HG03045 (cell line): ENCODE results near the gene LDLRAD3.

Experiments used
- ATAC-seq: cut with Tn5 transposase; IDR thresholded peaks from one replicate; pipeline ENCODE4 v1.9.1; 2021; ENCODE audit warnings: mild to moderate bottlenecking, moderate library complexity; ENCODE audit not compliant: unreplicated experiment

The LDLRAD3 gene

GRCh38 chr11:35924811-35925210 is 19.1 kb upstream of the LDLRAD3 start:
- no peak for ATAC-seq

GRCh38 chr11:35927104-35927503 is 16.8 kb upstream of the LDLRAD3 start:
- no peak for ATAC-seq

- ATAC-seq: no peak
Measured at GRCh38 chr11:35927682-35928081, 16.2 kb upstream of the LDLRAD3 start.

GRCh38 chr11:35928688-35929395 is 15.0 kb upstream of the LDLRAD3 start:
- ATAC-seq: no peak

- ATAC-seq: no peak
Measured at GRCh38 chr11:35930466-35930865, 13.4 kb upstream of the LDLRAD3 start.

- no peak for ATAC-seq
Measured at GRCh38 chr11:35932121-35932520, 11.7 kb upstream of the LDLRAD3 start.

- no peak for ATAC-seq
Measured at GRCh38 chr11:35932681-35933319, 11.1 kb upstream of the LDLRAD3 start.

- ATAC-seq: no peak
Measured at GRCh38 chr11:35933320-35933871, 10.5 kb upstream of the LDLRAD3 start.

- ATAC-seq: no peak
Measured at GRCh38 chr11:35934271-35934670, 9.6 kb upstream of the LDLRAD3 start.

- no peak for ATAC-seq
Measured at GRCh38 chr11:35934981-35935380, 8.9 kb upstream of the LDLRAD3 start.

GRCh38 chr11:35935390-35935789 is 8.5 kb upstream of the LDLRAD3 start:
- ATAC-seq: no peak

GRCh38 chr11:35937111-35937510 is 6.8 kb upstream of the LDLRAD3 start:
- no peak for ATAC-seq

- ATAC-seq: no peak
Measured at GRCh38 chr11:35937700-35938099, 6.2 kb upstream of the LDLRAD3 start.

GRCh38 chr11:35938231-35938630 is 5.6 kb upstream of the LDLRAD3 start:
- ATAC-seq: no peak

- ATAC-seq: no peak
Measured at GRCh38 chr11:35943309-35943708, 553 bp upstream of the LDLRAD3 start.

GRCh38 chr11:35944503-35945136 is 758 bp downstream of the LDLRAD3 start:
- no peak for ATAC-seq

GRCh38 chr11:35945137-35945518 is 1.3 kb downstream of the LDLRAD3 start:
- no peak for ATAC-seq

GRCh38 chr11:35946766-35947165 is 2.9 kb downstream of the LDLRAD3 start:
- no peak for ATAC-seq

GRCh38 chr11:35947437-35947836 is 3.6 kb downstream of the LDLRAD3 start:
- no peak for ATAC-seq

- ATAC-seq: no peak
Measured at GRCh38 chr11:35949242-35949641, 5.4 kb downstream of the LDLRAD3 start.

- no peak for ATAC-seq
Measured at GRCh38 chr11:35950082-35950481, 6.2 kb downstream of the LDLRAD3 start.

- ATAC-seq: no peak
Measured at GRCh38 chr11:35951680-35952079, 7.8 kb downstream of the LDLRAD3 start.
